GM12878 (cell line): ENCODE measurements around the gene FICD. TPM values are rescaled to one million over a fixed set of nuclear protein-coding genes. Genes with fewer than 3 reads are reported as not detected.
A peak's percentile ranks its signal among the peaks of the same experiment; 100 is the strongest.

Experiments used
- ATAC-seq: fragments of 200-7000 bp; cut with Tn5 transposase; 3 replicates; pipeline ENCODE4 v1.9.1; 2020; ENCODE audit warnings: mild to moderate bottlenecking, moderate library complexity
- BruUV-seq: library from RNA; stranded (reverse); fragments of 400-500 nt; replicated peaks from 2 replicates; lab custom pipeline; 2021; lab: Mats Ljungman, UMichigan
- CTCF ChIA-PET: fragments of 300-600 bp; sonication (Branson Sonifier 250); formaldehyde crosslinking; extraction: SDS; loops from one replicate; lab custom pipeline; 2021; ENCODE audit warnings: inconsistent platforms; lab: Yijun Ruan, JAX
- POLR2A ChIA-PET: fragments of 350-600 bp; formaldehyde crosslinking; extraction: SDS; loops from one replicate; lab custom pipeline; 2021; ENCODE audit warnings: inconsistent platforms; lab: Charles Lee
- RAD21 ChIA-PET: fragments of 300-600 bp; sonication (Branson Sonifier 250); formaldehyde crosslinking; loops from one replicate; lab custom pipeline; 2023; ENCODE audit warnings: antibody characterized with exemption; ENCODE audit not compliant: unreplicated experiment; lab: Charles Lee
- SMC1A ChIA-PET: fragments of 300-600 bp; sonication (Branson Sonifier 250); formaldehyde crosslinking; loops from one replicate; lab custom pipeline; 2023; ENCODE audit not compliant: unreplicated experiment, uncharacterized antibody; lab: Charles Lee
- DNase-seq: peaks from one replicate; pipeline ENCODE4 v3.0.0-alpha.2; 2011; ENCODE audit warnings: low read depth, low spot score
- FAIRE-seq: peaks from 3 replicates; lab custom pipeline; 2011; peaks lifted over from hg19 to GRCh38; lab: Jason Lieb, UNC
- H2AFZ ChIP-seq: 2 replicates; pipeline ENCODE4 v1.6.0; 2011; ENCODE audit warnings: low read depth, low read length, control low read depth; ENCODE audit not compliant: control insufficient read depth
- H3K27ac ChIP-seq: 2 replicates; pipeline ENCODE4 v1.5.1; 2011; ENCODE audit warnings: control low read depth; ENCODE audit not compliant: control insufficient read depth, insufficient read depth
- H3K27me3 ChIP-seq, 2 experiments: replicated peaks in 1 of 2; 2 replicates each; pipeline versions ENCODE4 v1.6.0 to v1.6.1; 2011; ENCODE audit warnings: low read length in 1 of 2; ENCODE audit not compliant: control insufficient read depth in 2 of 2, insufficient read depth in 2 of 2
- H3K36me3 ChIP-seq, 2 experiments: 2 replicates each; pipeline ENCODE4 v1.5.1; 2011; ENCODE audit warnings: low read length in 1 of 2; ENCODE audit not compliant: control insufficient read depth in 2 of 2, insufficient read depth in 2 of 2
- H3K4me1 ChIP-seq: 2 replicates; pipeline ENCODE4 v1.6.1; 2011; ENCODE audit warnings: mild to moderate bottlenecking, low read length, moderate library complexity, mixed read lengths; ENCODE audit not compliant: control insufficient read depth, insufficient read depth
- H3K4me2 ChIP-seq: 2 replicates; pipeline ENCODE4 v1.6.0; 2011; ENCODE audit warnings: control low read depth; ENCODE audit not compliant: control insufficient read depth, insufficient read depth
- H3K4me3 ChIP-seq: fragments of 200-600 bp; sonication (generic); 2 replicates; pipeline ENCODE4 v1.5.1; 2016
- H3K79me2 ChIP-seq: 2 replicates; pipeline ENCODE4 v1.6.0; 2011; ENCODE audit warnings: low read length; ENCODE audit not compliant: control insufficient read depth, insufficient read depth
- H3K9ac ChIP-seq: 2 replicates; pipeline ENCODE4 v1.8.0; 2011; ENCODE audit warnings: low read length, control low read depth, mixed read lengths; ENCODE audit not compliant: control insufficient read depth, insufficient read depth
- H3K9me3 ChIP-seq: replicated peaks from 3 replicates; pipeline ENCODE4 v1.5.1; 2011; ENCODE audit warnings: mild to moderate bottlenecking, low read length; ENCODE audit not compliant: control insufficient read depth, insufficient read depth
- H4K20me1 ChIP-seq: 2 replicates; pipeline ENCODE4 v1.6.0; 2011; ENCODE audit not compliant: control insufficient read depth, insufficient read depth
- ATF3 ChIP-seq: IDR thresholded peaks from 2 replicates; pipeline ENCODE4 v1.6.1; 2011; ENCODE audit warnings: low read depth, mild to moderate bottlenecking, low read length, moderate library complexity, borderline replicate concordance; ENCODE audit errors: extremely low read depth
- BCL3 ChIP-seq: IDR thresholded peaks from 2 replicates; pipeline ENCODE4 v1.6.1; 2011; ENCODE audit warnings: borderline replicate concordance, low read depth, mild to moderate bottlenecking, moderate library complexity, low read length; ENCODE audit not compliant: insufficient read depth, poor library complexity, severe bottlenecking
- PKNOX1 ChIP-seq: fragments of 450-650 bp; IDR thresholded peaks from 2 replicates; pipeline ENCODE4 v1.6.1; 2016; ENCODE audit warnings: mild to moderate bottlenecking
- WGBS: methylation state at CpG from one replicate; pipeline ENCODE4 v1.1.6; 2016; ENCODE audit warnings: low lambda C conversion rate; ENCODE audit not compliant: insufficient replicate concordance, insufficient coverage; ENCODE audit errors: missing lambda C conversion rate; 5-methylcytosine and 5-hydroxymethylcytosine counted together
- in situ Hi-C: fragments of 300-500 bp; cut with MboI; formaldehyde crosslinking; loops from 9 replicates; pipeline ENCODE4 v1.14.3; 2018; ENCODE audit warnings: mixed read lengths
- intact Hi-C: fragments of 100-400 bp; cut with micrococcal nuclease; formaldehyde crosslinking; loops from one replicate; pipeline ENCODE4 v1.14.2; 2022; ENCODE audit not compliant: unreplicated experiment
- polyA plus RNA-seq, 11 experiments: library from polyadenylated mRNA; depleted of rRNA in 4 of 11; unstranded in 6 of 11; stranded (reverse) in 5 of 11; fragments of >200 nt; fragmentation: Nextera tagmentation in 4 of 11; fragmentation: Illumina TruSeq in 1 of 11; extraction: Ambion mirVana in 4 of 11; extraction: Trizol in 1 of 11; gene quantifications; 1 replicate in 1 of 11; 2 replicates in 10 of 11; pipeline versions ENCODE4 v1.2.1 to v1.2.3, GENCODE V29; 2011 to 2016; ENCODE audit warnings: inconsistent platforms in 2 of 11, missing spikeins in 2 of 11, low read depth in 1 of 11
- total RNA-seq, 4 experiments: library from RNA; depleted of rRNA in 3 of 4; stranded (reverse); fragments of >200 nt in 3 of 4; fragmentation: Illumina TruSeq in 1 of 4; extraction: Trizol in 1 of 4; gene quantifications; 2 replicates each; pipeline versions ENCODE4 v1.2.1 to v1.2.3, GENCODE V29; 2013 to 2021

The FICD gene
- total and polyA plus RNA-seq, 10 of the 15 experiments (the other 5 are each of a cell fraction or from before 2014, with no cell fraction given): 1.1 to 9.4 (median 4.3) TPM

GRCh38 chr12:108525681-108526080 lies 10.6 kb downstream of the FICD start:
- SMC1A ChIA-PET: interaction anchor here (1.0 to 1.2 kb wide), 2 partner anchors 8 to 92 kb away, joined by 3 to 4 read pairs; no protein-coding TSS in a partner anchor
- FAIRE-seq: peak; percentile 35
- BruUV-seq: no TSS peak
- H3K9ac ChIP-seq: no peak overlapping the region
- intact Hi-C loops: no loop called here
- no peak overlapping the region for H3K27ac ChIP-seq
- peaks cover 1% of the 10 kb centered on the region; the same call in 1 of the 2 replicates for H3K79me2 ChIP-seq
- H3K4me2 ChIP-seq: no peak overlapping the region
- TF ChIP-seq PKNOX1 (no peak), ATF3 (no peak), BCL3 (peak; percentile 80)
- in situ Hi-C loops: no loop called here
- ATAC-seq: no peak
- POLR2A ChIA-PET: no interaction called here
- no peak overlapping the region for H3K4me3 ChIP-seq
- no peaks in the 10 kb centered on the region for H3K9me3 ChIP-seq
- peaks cover 50 to 60% of the 10 kb centered on the region in 2 experiments for H3K36me3 ChIP-seq
- RAD21 ChIA-PET: no interaction called here
- no peak overlapping the region for H2AFZ ChIP-seq
- peaks cover 5% of the 10 kb centered on the region for H3K4me1 ChIP-seq
- no peaks in the 10 kb centered on the region for H3K27me3 ChIP-seq
- CTCF ChIA-PET: no interaction called here
- no peaks in the 10 kb centered on the region; the same call in 1 of the 2 replicates for H4K20me1 ChIP-seq
- WGBS: 98% methylated on average over 5 of the region's 5 CpGs
- DNase-seq: no peak
